ENCODE measurements around the gene SCAF8.

SCAF8 gene

DNA sequence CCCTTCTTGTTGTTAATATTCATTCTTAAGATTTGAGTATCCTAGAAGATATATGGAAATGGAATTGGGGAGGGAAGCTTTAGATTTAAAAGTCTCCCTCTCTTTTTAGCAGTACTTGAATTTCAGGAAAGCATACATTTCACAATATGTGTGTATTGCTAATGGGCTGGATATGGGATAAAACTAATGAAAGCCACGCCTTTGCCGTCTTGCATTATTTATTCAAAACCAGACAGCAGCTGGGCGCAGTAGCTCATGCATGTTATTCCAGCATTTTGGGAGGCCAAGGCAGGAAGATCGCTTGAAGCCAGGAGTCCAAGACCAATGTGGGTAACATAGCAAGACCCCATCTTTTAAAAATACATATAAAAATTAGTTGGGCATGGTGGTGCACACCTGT is 140.3 kb downstream of the SCAF8 start:
- H3K4me3 ChIP-seq (ENCODE audit: low read depth, low read length): no peak overlapping the region
- no peak for TF ChIP-seq CTCF (IDR thresholded peaks at IDR 0.05; ENCODE audit: low read depth, low read length)

DNA sequence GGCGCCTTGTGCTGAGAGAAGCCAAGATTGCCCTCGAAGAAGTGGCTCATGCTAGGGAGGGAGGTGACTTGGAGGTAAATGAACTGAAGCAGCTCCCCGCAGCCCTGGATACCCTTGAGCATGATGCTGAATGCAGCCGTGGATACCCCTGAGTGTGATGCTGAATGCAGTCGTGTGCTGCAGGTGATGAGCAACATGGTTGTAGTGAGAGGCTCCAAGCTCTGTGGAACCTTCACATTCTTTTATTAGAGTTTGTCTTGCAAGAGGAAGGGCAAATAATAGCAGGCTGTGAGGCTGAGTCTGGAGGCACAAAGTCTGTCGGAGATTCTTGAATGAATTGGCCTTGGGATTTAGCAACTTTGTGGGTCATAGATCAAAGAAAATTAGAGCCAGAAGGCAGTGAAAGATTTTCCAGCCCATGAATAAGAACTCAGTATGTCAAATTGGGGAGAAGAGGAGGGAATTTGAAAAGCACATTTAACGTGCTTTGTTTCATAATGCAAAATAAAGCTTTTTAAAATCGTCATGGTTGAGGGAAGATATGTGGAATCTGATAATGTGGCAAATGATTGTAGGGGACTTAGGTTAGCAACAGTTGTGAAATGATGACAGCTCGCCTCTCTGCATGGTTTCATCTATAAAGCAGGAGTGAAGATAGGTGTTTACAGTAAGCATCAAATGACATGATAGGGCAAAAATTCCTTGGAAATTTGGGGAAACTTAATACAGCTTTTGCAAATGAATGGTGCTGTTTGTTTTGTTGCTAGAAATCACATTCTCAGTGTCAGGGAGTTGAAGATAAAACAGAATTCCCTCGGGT is 141.8 kb downstream of the SCAF8 start:
- TF ChIP-seq CTCF (IDR thresholded peaks at IDR 0.05; ENCODE audit: low read depth, low read length): no peak

DNA sequence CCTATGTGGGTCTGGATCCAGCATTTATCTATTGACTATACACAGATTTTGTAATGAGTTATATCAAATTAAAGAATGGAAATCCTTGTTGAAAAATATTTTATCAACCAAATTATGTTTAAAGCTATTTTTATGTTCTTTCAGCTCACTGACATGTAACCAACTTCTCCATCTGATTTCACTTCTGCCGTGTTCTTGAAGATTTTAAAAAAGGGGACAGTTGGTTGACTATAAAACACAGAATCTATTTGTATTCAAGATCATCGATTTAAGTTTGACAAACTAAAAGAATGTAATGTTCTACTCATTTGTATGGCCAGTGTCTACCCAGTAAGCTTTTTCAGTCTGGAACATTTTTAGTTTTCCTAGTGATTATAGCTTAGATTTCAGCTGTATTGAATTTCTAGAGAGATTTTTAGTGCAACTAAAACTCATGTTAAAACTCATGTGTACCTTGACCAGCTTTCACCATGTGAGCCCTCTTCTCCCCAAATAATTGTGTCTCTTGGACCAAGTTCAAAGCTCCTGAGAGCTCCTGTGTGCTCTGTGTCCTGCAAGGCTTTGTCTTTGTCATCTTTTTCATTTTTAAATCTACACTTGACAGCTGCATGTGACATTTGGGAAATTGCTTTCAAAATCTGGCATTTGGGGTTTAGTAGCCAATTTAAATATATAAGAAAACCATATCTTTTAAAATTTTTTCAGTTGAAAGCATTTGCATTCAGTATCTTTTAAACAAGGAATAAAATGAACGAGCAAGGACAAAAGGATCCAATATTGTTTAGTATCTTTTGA is 143.5 kb downstream of the SCAF8 start:
- no peak for TF ChIP-seq CTCF (IDR thresholded peaks at IDR 0.05; ENCODE audit: low read depth, low read length)
- no peak overlapping the region for H3K4me3 ChIP-seq (ENCODE audit: low read depth, low read length)

More for the DNA sequence above, 141.8 kb downstream of the SCAF8 start:
- no peak overlapping the region for H3K4me3 ChIP-seq (ENCODE audit: low read depth, low read length)

DNA sequence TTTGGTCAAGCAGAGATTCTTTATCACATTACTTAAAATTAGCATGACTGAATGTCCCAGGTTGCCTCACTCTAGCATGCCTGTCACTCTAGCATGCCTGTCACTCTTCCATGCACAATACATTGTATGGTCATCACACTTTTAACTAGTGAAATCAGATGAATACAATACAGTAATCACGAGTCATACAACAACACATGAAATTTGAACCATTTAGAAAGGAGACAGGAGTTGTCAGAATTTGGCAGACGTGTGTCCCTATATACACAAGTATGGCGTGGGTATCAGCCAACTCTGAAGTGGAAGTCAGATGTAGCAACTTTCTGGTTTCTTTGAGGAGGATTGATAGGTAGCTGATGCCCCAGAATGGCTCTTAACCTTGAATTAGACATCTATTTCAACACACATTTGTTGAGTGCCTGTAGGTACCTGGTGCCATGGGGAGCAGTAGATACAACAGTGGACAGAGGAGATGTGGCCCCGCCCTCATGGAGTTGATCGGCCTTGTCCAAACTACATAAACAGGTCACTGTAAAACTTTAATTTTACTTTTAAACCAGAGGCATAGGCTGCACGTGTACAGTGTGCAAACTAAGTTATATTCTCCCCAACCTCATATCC is 145.8 kb downstream of the SCAF8 start:
- no peak overlapping the region for H3K4me3 ChIP-seq (ENCODE audit: low read depth, low read length)
- no peak for TF ChIP-seq CTCF (IDR thresholded peaks at IDR 0.05; ENCODE audit: low read depth, low read length)

DNA sequence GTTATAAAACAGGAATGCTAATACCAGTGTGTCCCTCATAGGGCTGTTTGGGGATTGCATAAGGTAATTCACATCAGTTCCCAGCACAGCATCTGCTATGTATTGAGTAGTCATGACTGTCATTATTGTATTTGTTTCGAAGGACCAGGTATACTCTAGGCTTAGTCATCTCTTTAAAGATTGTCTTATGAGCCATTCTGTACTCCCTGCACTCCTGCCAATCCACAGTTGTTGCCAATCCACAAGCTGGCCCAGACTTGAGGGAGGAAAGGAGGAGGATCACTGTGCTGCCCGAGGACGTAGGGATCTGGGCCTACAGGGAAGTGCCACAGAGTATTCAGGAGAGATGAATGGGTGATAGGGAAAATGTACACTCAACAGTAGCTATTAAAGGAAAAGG is 148.9 kb downstream of the SCAF8 start:
- TF ChIP-seq CTCF (IDR thresholded peaks at IDR 0.05; ENCODE audit: low read depth, low read length): no peak

More for the DNA sequence above, 148.9 kb downstream of the SCAF8 start:
- H3K4me3 ChIP-seq (ENCODE audit: low read depth, low read length): no peak overlapping the region
